Spinal cord (tissue), 10 donors: ENCODE results near the gene THSD4. TPM values are rescaled to one million over a fixed set of nuclear protein-coding genes. Genes with fewer than 3 reads are reported as not detected.

Experiments used
- DNase-seq, 6 donors: peaks; one replicate each; pipeline versions ENCODE4 v3.0.0 to v3.0.0-alpha.2; 2013 to 2015; ENCODE audit warnings: low spot score in 6 of 6, low read depth in 4 of 6
- H3K27ac ChIP-seq: one replicate; pipeline ENCODE4 v1.5.1; 2013; ENCODE audit warnings: low read depth, low read length, control low read depth
- H3K27me3 ChIP-seq: one replicate; pipeline ENCODE4 v1.6.1; 2013; ENCODE audit warnings: low read length; ENCODE audit not compliant: control insufficient read depth, insufficient read depth
- H3K36me3 ChIP-seq: one replicate; pipeline ENCODE4 v1.6.1; 2013; ENCODE audit warnings: low read length; ENCODE audit not compliant: control insufficient read depth, insufficient read depth
- H3K4me1 ChIP-seq: one replicate; pipeline ENCODE4 v1.6.1; 2013; ENCODE audit warnings: low read length; ENCODE audit not compliant: control insufficient read depth, insufficient read depth
- H3K4me3 ChIP-seq: one replicate; pipeline ENCODE4 v1.5.1; 2013; ENCODE audit warnings: low read depth, low read length, control low read depth
- H3K9me3 ChIP-seq: one replicate; pipeline ENCODE4 v1.6.1; 2013; ENCODE audit warnings: low read length; ENCODE audit not compliant: control insufficient read depth, insufficient read depth
- WGBS: methylation state at CpG from one replicate; pipeline ENCODE4 v1.1.5; 2013; ENCODE audit warnings: missing lambda C conversion rate; ENCODE audit not compliant: insufficient coverage; 5-methylcytosine and 5-hydroxymethylcytosine counted together
- polyA plus RNA-seq, 2 donors: library from polyadenylated mRNA; unstranded; fragments of 120-200 nt; gene quantifications; one replicate each; pipeline ENCODE4 v1.2.1, GENCODE V29; 2013; ENCODE audit not compliant: insufficient read length in 2 of 2
- total RNA-seq, 2 donors: library from RNA; depleted of rRNA in 1 of 2; stranded (reverse); fragments of 120-200 nt in 1 of 2; fragments of >200 nt in 1 of 2; gene quantifications; one replicate each; pipeline versions ENCODE4 v1.2.3 to v1.2.4, GENCODE V29; 2013 to 2014
- donor health status: healthy.

The THSD4 gene
- total and polyA plus RNA-seq, 4 donors: 18.2 to 127 (median 63.2) TPM

- Histone ChIP-seq H3K9me3 (no peaks in the 10 kb centered on the region), H3K4me3 (no peak overlapping the region), H3K27me3 (no peaks in the 10 kb centered on the region), H3K27ac (no peak overlapping the region), H3K36me3 (no peaks in the 10 kb centered on the region), H3K4me1 (no peaks in the 10 kb centered on the region)
- DNase-seq: no peak
- no CpG with 5 or more reads among the region's 3 CpGs for WGBS
Measured at GRCh38 chr15:71142780-71143179, 27.5 kb downstream of the THSD4 start.

- no peaks in the 10 kb centered on the region for H3K4me1 ChIP-seq
- WGBS: 86% methylated on average over 9 of the region's 10 CpGs
- no peaks in the 10 kb centered on the region for H3K9me3 ChIP-seq
- H3K4me3 ChIP-seq: no peak overlapping the region
- H3K27ac ChIP-seq: no peak overlapping the region
- no peaks in the 10 kb centered on the region for H3K36me3 ChIP-seq
- no peaks in the 10 kb centered on the region for H3K27me3 ChIP-seq
- DNase-seq: no peak
Measured at GRCh38 chr15:71143373-71144310, 28.4 kb downstream of the THSD4 start.

- Histone ChIP-seq H3K4me1 (no peaks in the 10 kb centered on the region), H3K27ac (no peak overlapping the region), H3K9me3 (no peaks in the 10 kb centered on the region), H3K36me3 (no peaks in the 10 kb centered on the region), H3K27me3 (no peaks in the 10 kb centered on the region), H3K4me3 (no peak overlapping the region)
- 80% methylated on average over 2 of the region's 2 CpGs for WGBS
- no peak for DNase-seq
Measured at GRCh38 chr15:71145648-71146047, 30.4 kb downstream of the THSD4 start.

GRCh38 chr15:71146580-71146982, 31.3 kb downstream of the THSD4 start:
- WGBS: 79% methylated on average over 3 of the region's 4 CpGs
- H3K27ac ChIP-seq: no peak overlapping the region
- no peaks in the 10 kb centered on the region for H3K27me3 ChIP-seq
- no peaks in the 10 kb centered on the region for H3K4me1 ChIP-seq
- no peak overlapping the region for H3K4me3 ChIP-seq
- no peak for DNase-seq
- H3K36me3 ChIP-seq: no peaks in the 10 kb centered on the region
- H3K9me3 ChIP-seq: no peaks in the 10 kb centered on the region

GRCh38 chr15:71148048-71148447, 32.8 kb downstream of the THSD4 start:
- H3K4me1 ChIP-seq: no peaks in the 10 kb centered on the region
- no peaks in the 10 kb centered on the region for H3K36me3 ChIP-seq
- no peaks in the 10 kb centered on the region for H3K27me3 ChIP-seq
- no peak overlapping the region for H3K4me3 ChIP-seq
- H3K27ac ChIP-seq: no peak overlapping the region
- H3K9me3 ChIP-seq: no peaks in the 10 kb centered on the region
- no peak for DNase-seq
- WGBS: 97% methylated on average over 3 of the region's 6 CpGs

- no peaks in the 10 kb centered on the region for H3K36me3 ChIP-seq
- H3K27me3 ChIP-seq: no peaks in the 10 kb centered on the region
- peak in 1 of 6 donors; percentile 71 for DNase-seq
- no peak overlapping the region for H3K4me3 ChIP-seq
- H3K27ac ChIP-seq: no peak overlapping the region
- WGBS: 58% methylated on average over 3 of the region's 7 CpGs
- no peaks in the 10 kb centered on the region for H3K4me1 ChIP-seq
- H3K9me3 ChIP-seq: no peaks in the 10 kb centered on the region
Measured at GRCh38 chr15:71149646-71150557, 34.6 kb downstream of the THSD4 start.

- WGBS: 80% methylated on average over 2 of the region's 2 CpGs
- no peak for DNase-seq
- no peak overlapping the region for H3K4me3 ChIP-seq
Measured at GRCh38 chr15:71151081-71151480, 35.8 kb downstream of the THSD4 start.

GRCh38 chr15:71152542-71152941, 37.3 kb downstream of the THSD4 start:
- H3K27ac ChIP-seq: no peak overlapping the region
- no peaks in the 10 kb centered on the region for H3K4me1 ChIP-seq
- no peak for DNase-seq
- no peaks in the 10 kb centered on the region for H3K36me3 ChIP-seq
- no peak overlapping the region for H3K4me3 ChIP-seq
- H3K9me3 ChIP-seq: no peaks in the 10 kb centered on the region
- H3K27me3 ChIP-seq: no peaks in the 10 kb centered on the region
- WGBS: 57% methylated on average over 2 of the region's 7 CpGs

More at GRCh38 chr15:71151081-71151480, 35.8 kb downstream of the THSD4 start:
- H3K4me1 ChIP-seq: no peaks in the 10 kb centered on the region
- no peaks in the 10 kb centered on the region for H3K36me3 ChIP-seq
- H3K27ac ChIP-seq: no peak overlapping the region
- H3K27me3 ChIP-seq: no peaks in the 10 kb centered on the region
- H3K9me3 ChIP-seq: no peaks in the 10 kb centered on the region

GRCh38 chr15:71153823-71154524, 38.7 kb downstream of the THSD4 start:
- Histone ChIP-seq H3K36me3 (no peaks in the 10 kb centered on the region), H3K9me3 (no peaks in the 10 kb centered on the region), H3K27ac (no peak overlapping the region), H3K4me3 (no peak overlapping the region), H3K4me1 (no peaks in the 10 kb centered on the region), H3K27me3 (no peaks in the 10 kb centered on the region)
- peak in 1 of 6 donors; percentile 28 for DNase-seq
- 67% methylated on average over 4 of the region's 8 CpGs for WGBS
